IMR-90 (cell line): Measurements from ENCODE around the gene PPM1A. TPM values are rescaled to one million over a fixed set of nuclear protein-coding genes. Genes with fewer than 3 reads are reported as not detected.

Experiments used
- ATAC-seq: fragments of 200-7000 bp; cut with Tn5 transposase; 2 replicates; pipeline ENCODE4 v1.9.1; 2020; ENCODE audit warnings: low read depth, mild to moderate bottlenecking, moderate library complexity
- BruUV-seq: library from RNA; stranded (reverse); fragments of 400-500 nt; replicated peaks from 2 replicates; lab custom pipeline; 2021; lab: Mats Ljungman, UMichigan
- CTCF ChIA-PET: fragments of 300-600 bp; formaldehyde crosslinking; extraction: SDS; loops from one replicate; lab custom pipeline; 2021; ENCODE audit warnings: antibody characterized with exemption; lab: Yijun Ruan, JAX
- POLR2A ChIA-PET: fragments of 300-600 bp; sonication (Branson Sonifier 250); formaldehyde crosslinking; loops from one replicate; lab custom pipeline; 2022; ENCODE audit warnings: antibody characterized with exemption; ENCODE audit not compliant: unreplicated experiment; lab: Charles Lee
- DNase-seq: peaks from one replicate; pipeline ENCODE4 v3.0.0; 2013
- H2AFZ ChIP-seq: replicated peaks from 2 replicates; pipeline ENCODE3; 2013; ENCODE audit warnings: low read length, mild to moderate bottlenecking; ENCODE audit not compliant: poor library complexity
- H2AK5ac ChIP-seq: 2 replicates; pipeline ENCODE4 v1.6.1; 2013; ENCODE audit warnings: low read depth, low read length, inconsistent platforms
- H2AK9ac ChIP-seq: replicated peaks from 2 replicates; pipeline ENCODE3; 2013; ENCODE audit warnings: mild to moderate bottlenecking, low read depth, low read length, moderate library complexity; ENCODE audit not compliant: poor library complexity
- H2BK120ac ChIP-seq: 2 replicates; pipeline ENCODE4 v1.6.1; 2013; ENCODE audit warnings: low read depth, low read length, inconsistent platforms
- H2BK15ac ChIP-seq: 3 replicates; pipeline ENCODE4 v1.6.1; 2013; ENCODE audit warnings: low read depth, low read length, inconsistent platforms
- H2BK20ac ChIP-seq: 2 replicates; pipeline ENCODE4 v1.6.1; 2013; ENCODE audit warnings: low read depth, mild to moderate bottlenecking, inconsistent platforms, low read length, moderate library complexity
- H2BK5ac ChIP-seq: 2 replicates; pipeline ENCODE4 v1.6.1; 2013; ENCODE audit warnings: mild to moderate bottlenecking, low read depth, low read length, inconsistent platforms; ENCODE audit not compliant: poor library complexity, severe bottlenecking
- H3K14ac ChIP-seq: replicated peaks from 2 replicates; pipeline ENCODE4 v1.6.1; 2013; ENCODE audit warnings: low read depth, low read length, inconsistent platforms
- H3K18ac ChIP-seq: 2 replicates; pipeline ENCODE4 v1.6.1; 2013; ENCODE audit warnings: low read depth, low read length, control low read depth
- H3K23ac ChIP-seq: 2 replicates; pipeline ENCODE4 v1.6.1; 2013; ENCODE audit warnings: low read depth, low read length, inconsistent platforms
- H3K27ac ChIP-seq: 2 replicates; pipeline ENCODE4 v1.5.1; 2013; ENCODE audit warnings: mild to moderate bottlenecking, control low read depth, low read length; ENCODE audit not compliant: insufficient read depth
- H3K27me3 ChIP-seq: 2 replicates; pipeline ENCODE4 v1.6.1; 2013; ENCODE audit warnings: low read length; ENCODE audit not compliant: control insufficient read depth, insufficient read depth
- H3K36me3 ChIP-seq: 2 replicates; pipeline ENCODE4 v1.6.1; 2013; ENCODE audit warnings: low read length, mixed read lengths; ENCODE audit not compliant: control insufficient read depth, insufficient read depth
- H3K4ac ChIP-seq: 2 replicates; pipeline ENCODE4 v1.6.1; 2013; ENCODE audit warnings: low read depth, low read length, inconsistent platforms
- H3K4me1 ChIP-seq: 2 replicates; pipeline ENCODE4 v1.6.1; 2013; ENCODE audit warnings: low read length, mixed read lengths; ENCODE audit not compliant: control insufficient read depth, insufficient read depth
- H3K4me2 ChIP-seq: 2 replicates; pipeline ENCODE4 v1.6.1; 2013; ENCODE audit warnings: low read depth, mild to moderate bottlenecking, control low read depth, low read length, moderate library complexity
- H3K4me3 ChIP-seq: 2 replicates; pipeline ENCODE4 v1.5.1; 2013; ENCODE audit warnings: low read depth, mild to moderate bottlenecking, control low read depth, low read length, moderate library complexity; ENCODE audit not compliant: insufficient read depth
- H3K56ac ChIP-seq: 2 replicates; pipeline ENCODE4 v1.6.1; 2013; ENCODE audit warnings: low read length, inconsistent platforms; ENCODE audit not compliant: insufficient read depth; ENCODE audit errors: extremely low read depth
- H3K79me1 ChIP-seq, 2 experiments: 2 replicates each; pipeline ENCODE4 v1.6.1; 2013; ENCODE audit warnings: low read length in 2 of 2, inconsistent platforms in 1 of 2, low read depth in 1 of 2
- H3K9ac ChIP-seq: 2 replicates; pipeline ENCODE4 v1.6.1; 2013; ENCODE audit warnings: low read depth, low read length, control low read depth
- H3K9me1 ChIP-seq: 2 replicates; pipeline ENCODE4 v1.6.1; 2013; ENCODE audit warnings: low read length, inconsistent platforms; ENCODE audit not compliant: insufficient read depth
- H3K9me3 ChIP-seq: 2 replicates; pipeline ENCODE4 v1.6.1; 2013; ENCODE audit warnings: low read length; ENCODE audit not compliant: control insufficient read depth, insufficient read depth
- H4K20me1 ChIP-seq: 2 replicates; pipeline ENCODE4 v1.6.1; 2013; ENCODE audit warnings: low read length, inconsistent platforms; ENCODE audit not compliant: insufficient read depth
- H4K5ac ChIP-seq: 2 replicates; pipeline ENCODE4 v1.6.1; 2013; ENCODE audit warnings: mild to moderate bottlenecking, low read depth, low read length, control low read depth
- H4K8ac ChIP-seq, 2 experiments: 2 replicates each; pipeline ENCODE4 v1.6.1; 2013; ENCODE audit warnings: low read depth in 2 of 2, low read length in 2 of 2, control low read depth in 1 of 2, inconsistent platforms in 1 of 2
- H4K91ac ChIP-seq: 2 replicates; pipeline ENCODE4 v1.6.1; 2013; ENCODE audit warnings: low read depth, low read length, inconsistent platforms; ENCODE audit not compliant: insufficient read depth
- BHLHE40 ChIP-seq: fragments of 150-350 bp; IDR thresholded peaks from 2 replicates; pipeline ENCODE4 v1.6.1; 2016; ENCODE audit warnings: mild to moderate bottlenecking, low read depth, low read length
- CEBPB ChIP-seq: IDR thresholded peaks from 2 replicates; pipeline ENCODE4 v1.6.1; 2012; ENCODE audit warnings: low read depth, low read length, improper control_type of control experiment
- FOS ChIP-seq: fragments of 150-350 bp; IDR thresholded peaks from 2 replicates; pipeline ENCODE4 v1.6.1; 2016; ENCODE audit warnings: low read depth, low read length
- MAFK ChIP-seq: IDR thresholded peaks from 2 replicates; pipeline ENCODE4 v1.6.1; 2012; ENCODE audit warnings: low read depth, low read length, improper control_type of control experiment
- MXI1 ChIP-seq: IDR thresholded peaks from 2 replicates; pipeline ENCODE4 v1.6.1; 2012; ENCODE audit warnings: low read depth, mild to moderate bottlenecking, low read length, moderate library complexity, borderline replicate concordance
- NFE2L2 ChIP-seq: fragments of 150-350 bp; IDR thresholded peaks from 2 replicates; pipeline ENCODE4 v1.6.1; 2016; ENCODE audit warnings: low read depth, mild to moderate bottlenecking, low read length
- RAD21 ChIP-seq: IDR thresholded peaks from 2 replicates; pipeline ENCODE4 v1.6.1; 2012; ENCODE audit warnings: low read length, improper control_type of control experiment
- WGBS, 2 experiments: methylation state at CpG; one replicate each; pipeline versions ENCODE4 v1.1.5 to v1.1.7; 2013; ENCODE audit warnings: missing lambda C conversion rate in 2 of 2; ENCODE audit not compliant: insufficient read length in 1 of 2; ENCODE audit errors: extremely low coverage in 2 of 2; 5-methylcytosine and 5-hydroxymethylcytosine counted together
- dilution Hi-C: fragments of 300-500 bp; cut with HindIII; formaldehyde crosslinking; loops from one replicate; pipeline ENCODE4 v1.14.3; 2018; ENCODE audit warnings: low sequenced_read_pairs; ENCODE audit not compliant: unreplicated experiment
- in situ Hi-C: fragments of 300-500 bp; cut with MboI; formaldehyde crosslinking; loops from 3 replicates; pipeline ENCODE4 v1.14.3; 2019; ENCODE audit warnings: low sequenced_read_pairs, inconsistent platforms, mixed read lengths
- intact Hi-C: fragments of 100-400 bp; cut with micrococcal nuclease; formaldehyde crosslinking; loops from 2 replicates; pipeline ENCODE4 v1.10.0; 2022
- polyA plus RNA-seq, 3 experiments: library from polyadenylated mRNA; depleted of rRNA; stranded (reverse); fragments of >200 nt; gene quantifications; 2 replicates each; pipeline ENCODE4 v1.2.3, GENCODE V29; 2012; ENCODE audit warnings: low replicate concordance in 1 of 3
- total RNA-seq: library from RNA; depleted of rRNA; stranded (reverse); fragments of >200 nt; gene quantifications from 2 replicates; pipeline ENCODE4 v1.2.3, GENCODE V29; 2012
- TF ChIP-seq, protein P1 (sequence below): fragments of 150-350 bp; IDR thresholded peaks from 2 replicates; pipeline ENCODE4 v1.6.1; 2017; ENCODE audit warnings: mild to moderate bottlenecking, antibody characterized with exemption, low read length, low read depth
- TF ChIP-seq, protein P2 (sequence below): fragments of 150-350 bp; IDR thresholded peaks from 2 replicates; pipeline ENCODE4 v1.6.1; 2016; ENCODE audit warnings: low read depth, mild to moderate bottlenecking, low read length, moderate library complexity, borderline replicate concordance

Gene PPM1A
- total and polyA plus RNA-seq, 2 of the 4 experiments (the other 2 are of a cell fraction), result 14.3 to 15.1 TPM

DNA sequence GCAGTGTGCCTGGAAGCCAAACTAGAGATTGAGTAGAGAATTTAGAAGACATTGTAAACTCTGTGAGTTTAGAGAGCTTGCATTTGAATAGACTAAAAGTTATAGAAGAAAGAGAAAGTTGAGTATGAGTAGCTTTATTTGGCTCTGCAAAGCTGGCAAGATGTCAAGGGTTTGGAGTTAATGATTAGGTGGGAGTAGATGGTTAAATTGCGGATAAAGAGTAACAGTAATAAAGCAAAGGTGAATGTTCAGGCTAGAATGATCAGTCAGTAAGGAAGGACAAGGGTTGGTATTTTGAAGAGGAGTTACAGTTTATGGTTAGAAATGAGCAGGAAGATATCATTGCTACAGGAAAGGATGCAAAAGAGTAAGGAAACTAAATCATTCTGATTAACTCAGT, 5.2 kb downstream of the PPM1A start:
- POLR2A ChIA-PET, result interaction anchor here (0.5 kb wide), 1 partner anchor 1037 kb away, joined by 6 read pairs; no protein-coding TSS in a partner anchor
- dilution Hi-C loops (no loop called here), intact Hi-C loops (loop anchor here (5.0 kb wide), 2 partner anchors 33 to 78 kb away; no protein-coding TSS in a partner anchor), in situ Hi-C loops (no loop called here)
- Histone ChIP-seq H3K9me1 (no peaks in the 10 kb centered on the region), H3K79me1 (peaks cover 14 to 42% of the 10 kb centered on the region in 2 experiments; a peak in 3 of 4 replicates), H4K20me1 (peaks cover 60% of the 10 kb centered on the region), H4K5ac (no peak overlapping the region), H3K4me3 (no peak overlapping the region), H3K36me3 (no peaks in the 10 kb centered on the region), H3K14ac (no peak overlapping the region), H3K9ac (no peak overlapping the region), H3K4me1 (0 out of 2 replicates have a peak, but pooled peaks cover 2% of the 10 kb centered on the region), H3K27ac (no peak overlapping the region), H2AK5ac (no peak overlapping the region), H2AK9ac (no peak overlapping the region), H3K23ac (no peak overlapping the region), H4K91ac (no peak overlapping the region), H2BK120ac (no peak overlapping the region), H3K4ac (no peak overlapping the region), H3K56ac (no peak overlapping the region), H3K4me2 (no peak overlapping the region), H3K18ac (no peak overlapping the region), H2BK15ac (no peak overlapping the region), H3K9me3 (no peaks in the 10 kb centered on the region), H2BK5ac (no peak overlapping the region), H3K27me3 (no peaks in the 10 kb centered on the region), H2AFZ (no peak overlapping the region), H4K8ac (no peak overlapping the region), H2BK20ac (no peak overlapping the region)
- DNase-seq, result no peak
- no peak for ATAC-seq
- no TSS peak for BruUV-seq
- CTCF ChIA-PET, result interaction anchor here (0.7 to 1.0 kb wide), 2 partner anchors 29 to 1031 kb away, joined by 3 read pairs; no protein-coding TSS in a partner anchor
- WGBS, 2 experiments, result 44 to 100% methylated on average over 1 of the region's 1 CpG
- TF ChIP-seq NFE2L2 (no peak), BHLHE40 (no peak), RAD21 (no peak), FOS (no peak), MXI1 (no peak), CEBPB (no peak), MAFK (no peak)
- TF ChIP-seq, protein P1, sequence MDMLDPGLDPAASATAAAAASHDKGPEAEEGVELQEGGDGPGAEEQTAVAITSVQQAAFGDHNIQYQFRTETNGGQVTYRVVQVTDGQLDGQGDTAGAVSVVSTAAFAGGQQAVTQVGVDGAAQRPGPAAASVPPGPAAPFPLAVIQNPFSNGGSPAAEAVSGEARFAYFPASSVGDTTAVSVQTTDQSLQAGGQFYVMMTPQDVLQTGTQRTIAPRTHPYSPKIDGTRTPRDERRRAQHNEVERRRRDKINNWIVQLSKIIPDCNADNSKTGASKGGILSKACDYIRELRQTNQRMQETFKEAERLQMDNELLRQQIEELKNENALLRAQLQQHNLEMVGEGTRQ, result no peak
- TF ChIP-seq, protein P2, sequence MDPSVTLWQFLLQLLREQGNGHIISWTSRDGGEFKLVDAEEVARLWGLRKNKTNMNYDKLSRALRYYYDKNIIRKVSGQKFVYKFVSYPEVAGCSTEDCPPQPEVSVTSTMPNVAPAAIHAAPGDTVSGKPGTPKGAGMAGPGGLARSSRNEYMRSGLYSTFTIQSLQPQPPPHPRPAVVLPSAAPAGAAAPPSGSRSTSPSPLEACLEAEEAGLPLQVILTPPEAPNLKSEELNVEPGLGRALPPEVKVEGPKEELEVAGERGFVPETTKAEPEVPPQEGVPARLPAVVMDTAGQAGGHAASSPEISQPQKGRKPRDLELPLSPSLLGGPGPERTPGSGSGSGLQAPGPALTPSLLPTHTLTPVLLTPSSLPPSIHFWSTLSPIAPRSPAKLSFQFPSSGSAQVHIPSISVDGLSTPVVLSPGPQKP, result no peak
